GM21717 (cell line): ENCODE results near the gene MRPS5.
"Not testable (repeated sequence)": the region's sequence is repeated elsewhere in the genome, so short reads cannot be mapped to it uniquely, and the experiment has no call there.

Source experiments
- ATAC-seq: cut with Tn5 transposase; IDR thresholded peaks from one replicate; pipeline ENCODE4 v1.9.1; 2021; ENCODE audit warnings: mild to moderate bottlenecking, moderate library complexity; ENCODE audit not compliant: unreplicated experiment

The MRPS5 gene

GRCh38 chr2:95047629-95048510, 73.7 kb downstream of the MRPS5 start:
- ATAC-seq: no peak

GRCh38 chr2:95046371-95047112, 75.1 kb downstream of the MRPS5 start:
- ATAC-seq: no peak

GRCh38 chr2:95044601-95045000, 77.0 kb downstream of the MRPS5 start:
- no peak for ATAC-seq

DNA sequence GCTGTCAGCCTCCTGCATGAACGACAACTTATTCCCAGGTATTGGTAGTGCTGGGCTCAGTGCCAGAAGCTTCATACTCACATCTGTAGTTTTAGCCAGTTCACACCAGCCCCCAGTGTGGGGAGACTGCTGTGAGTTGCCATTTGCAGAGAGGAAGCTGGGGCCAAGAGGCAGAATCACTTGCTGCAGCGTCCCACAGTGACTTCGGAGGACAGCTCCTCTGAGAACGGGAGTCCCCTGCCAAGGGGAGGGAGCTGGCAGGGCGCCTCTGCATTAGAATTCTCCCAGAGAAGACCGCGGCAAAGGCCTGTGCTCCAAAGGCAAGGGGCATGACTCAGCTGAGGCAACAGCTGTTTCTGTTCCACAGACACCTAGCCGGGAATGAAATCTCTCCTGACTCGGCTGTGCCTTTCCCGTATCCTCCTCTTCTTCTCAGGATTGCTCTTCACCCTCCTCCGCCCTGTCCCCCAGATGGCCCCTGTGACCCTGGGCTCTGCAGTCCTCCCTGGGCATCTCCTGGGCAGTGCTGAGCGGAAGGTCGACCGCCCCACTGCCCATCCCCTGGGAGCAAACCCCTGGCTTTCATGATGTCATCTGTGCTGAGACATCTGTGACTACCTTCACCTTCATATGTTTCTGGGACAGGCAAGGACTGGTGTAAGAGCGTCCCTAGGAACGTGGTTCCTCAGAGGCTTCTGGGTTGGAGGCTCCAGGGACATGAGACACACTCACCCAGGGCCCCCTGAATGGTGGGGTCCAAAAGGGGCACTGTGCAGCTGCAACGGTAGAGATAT, 78.1 kb downstream of the MRPS5 start:
- peak; percentile 56 for ATAC-seq

- ATAC-seq: no peak
Observed at GRCh38 chr2:95042472-95043271, 78.9 kb downstream of the MRPS5 start.

DNA sequence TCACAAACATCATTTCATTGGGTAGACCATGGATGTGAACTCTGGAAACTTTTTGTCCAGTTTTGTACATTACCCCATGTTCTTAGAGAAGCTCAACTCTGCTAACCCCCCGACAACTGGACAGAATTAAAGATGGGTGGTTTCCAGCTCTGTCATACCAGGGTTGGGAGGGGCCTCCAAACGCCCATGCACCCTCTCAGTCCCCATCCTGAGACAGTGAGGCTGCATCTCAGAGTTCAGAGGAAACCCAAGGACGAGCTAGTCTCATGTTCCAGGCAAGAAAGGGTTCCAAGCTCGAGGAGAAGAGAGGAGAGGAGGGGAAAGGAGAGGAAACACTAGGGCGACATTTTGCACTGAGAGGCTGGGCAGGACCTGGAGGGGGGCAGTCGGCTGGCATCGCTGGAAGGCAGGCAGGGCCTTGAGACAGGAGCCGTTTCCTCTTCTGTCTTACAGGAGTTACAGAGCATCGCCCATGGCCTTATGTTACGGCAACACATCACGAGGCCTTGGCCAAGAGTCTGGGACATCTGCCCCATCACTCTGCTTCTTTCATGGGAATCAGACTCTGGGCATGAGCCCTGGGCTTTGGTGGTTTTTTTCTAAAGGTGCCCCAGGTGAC, 79.7 kb downstream of the MRPS5 start:
- peak; percentile 57 for ATAC-seq

GRCh38 chr2:95041060-95041823, 80.4 kb downstream of the MRPS5 start:
- no peak for ATAC-seq

DNA sequence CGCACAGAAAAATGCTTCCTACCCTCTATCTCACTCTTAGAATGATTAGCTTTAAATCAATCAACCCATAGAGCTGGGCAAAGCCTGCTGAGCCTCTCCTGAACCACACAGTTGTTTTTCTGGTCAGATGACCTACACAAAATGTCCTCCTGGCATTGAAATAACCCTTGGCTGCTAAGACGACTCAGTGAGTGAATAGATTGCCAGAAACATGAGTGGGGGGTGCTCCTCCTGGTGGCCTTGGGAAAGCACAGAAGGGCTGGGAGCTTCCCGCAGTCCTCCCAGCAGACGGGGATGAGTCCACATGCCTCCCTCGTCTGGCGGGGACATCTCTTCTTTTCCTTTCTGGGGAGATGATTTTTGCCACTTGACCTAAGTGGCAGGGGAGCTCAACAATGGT, 81.2 kb downstream of the MRPS5 start:
- no peak for ATAC-seq

DNA sequence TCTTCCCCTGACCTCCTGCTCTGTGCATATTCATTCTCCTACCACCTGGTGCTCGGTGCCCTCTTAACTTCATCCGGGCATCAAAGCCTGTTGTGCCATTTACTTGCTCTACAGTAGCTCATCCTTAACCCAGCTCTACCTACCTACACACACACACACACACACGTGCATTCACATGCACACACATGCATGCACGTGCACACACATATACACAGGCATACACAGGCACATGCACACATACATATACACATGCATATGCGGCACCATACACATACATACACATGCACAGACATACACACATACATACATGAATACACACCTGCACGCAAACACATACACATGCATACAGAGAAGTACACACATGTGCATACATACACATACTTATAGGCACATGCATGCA, 81.6 kb downstream of the MRPS5 start:
- ATAC-seq: no peak

DNA sequence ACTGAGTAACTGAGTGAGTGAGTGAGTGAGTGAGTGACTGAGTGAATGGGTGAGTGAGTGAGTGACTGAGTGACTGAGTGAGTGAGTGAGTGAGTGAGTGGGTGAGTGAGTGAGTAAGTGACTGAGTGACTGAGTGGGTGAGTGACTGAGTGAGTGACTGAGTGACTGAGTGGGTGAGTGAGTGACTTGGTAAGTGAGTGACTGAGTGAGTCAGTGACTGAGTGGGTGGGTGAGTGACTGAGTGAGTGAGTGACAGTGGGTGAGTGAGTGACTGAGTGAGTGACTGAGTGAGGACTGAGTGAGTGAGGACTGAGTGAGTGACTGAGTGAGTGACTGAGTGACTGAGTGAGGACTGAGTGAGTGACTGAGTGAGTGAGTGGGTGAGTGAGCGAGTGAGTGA, 82.2 kb downstream of the MRPS5 start:
- no peak for ATAC-seq

GRCh38 chr2:95038635-95039298, 82.8 kb downstream of the MRPS5 start:
- no peak for ATAC-seq

DNA sequence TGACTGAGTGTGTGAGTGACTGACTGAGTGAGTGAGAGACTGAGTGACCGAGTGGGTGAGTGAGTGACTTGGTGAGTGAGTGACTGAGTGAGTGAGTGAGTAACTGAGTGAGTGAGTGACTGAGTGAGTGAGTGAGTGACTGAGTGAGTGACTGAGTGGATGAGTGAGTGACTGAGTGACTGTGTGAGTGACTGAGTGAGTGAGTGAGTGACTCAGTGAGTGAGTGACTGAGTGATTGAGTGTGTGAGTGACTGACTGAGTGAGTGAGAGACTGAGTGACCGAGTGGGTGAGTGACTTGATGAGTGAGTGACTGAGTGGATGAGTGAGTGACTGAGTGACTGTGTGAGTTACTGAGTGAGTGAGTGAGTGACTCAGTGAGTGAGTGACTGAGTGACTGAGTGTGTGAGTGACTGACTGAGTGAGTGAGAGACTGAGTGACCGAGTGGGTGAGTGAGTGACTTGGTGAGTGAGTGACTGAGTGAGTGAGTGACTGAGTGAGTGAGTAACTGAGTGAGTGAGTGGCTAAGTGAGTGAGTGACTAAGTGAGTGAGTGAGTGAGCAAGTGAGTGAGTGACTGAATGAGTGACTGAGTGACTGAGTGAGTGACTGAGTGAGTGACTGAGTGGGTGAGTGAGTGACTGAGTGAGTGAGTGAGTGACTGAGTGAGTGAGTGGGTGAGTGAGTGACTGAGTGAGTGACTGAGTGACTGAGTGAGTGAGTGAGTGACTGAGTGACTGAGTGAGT, 83.6 kb downstream of the MRPS5 start:
- ATAC-seq: not testable (repeated sequence)

DNA sequence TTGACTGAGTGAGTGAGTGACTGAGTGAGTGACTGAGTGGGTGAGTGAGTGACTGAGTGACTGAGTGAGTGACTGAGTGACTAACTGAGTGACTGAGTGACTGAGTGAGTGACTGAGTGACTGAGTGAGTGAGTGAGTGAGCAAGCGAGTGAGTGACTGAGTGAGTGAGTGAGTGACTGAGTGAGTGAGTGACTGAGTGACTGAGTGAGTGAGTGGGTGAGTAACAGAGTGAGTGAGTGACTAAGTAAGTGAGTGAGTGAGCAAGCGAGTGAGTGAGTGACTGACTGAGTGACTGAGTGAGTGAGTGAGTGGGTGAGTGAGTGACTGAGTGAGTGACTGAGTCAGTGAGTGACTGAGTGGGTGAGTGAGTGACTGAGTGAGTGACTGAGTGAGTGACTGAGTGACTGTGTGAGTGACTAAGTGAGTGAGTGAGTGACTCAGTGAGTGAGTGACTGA, 84.2 kb downstream of the MRPS5 start:
- no peak for ATAC-seq

DNA sequence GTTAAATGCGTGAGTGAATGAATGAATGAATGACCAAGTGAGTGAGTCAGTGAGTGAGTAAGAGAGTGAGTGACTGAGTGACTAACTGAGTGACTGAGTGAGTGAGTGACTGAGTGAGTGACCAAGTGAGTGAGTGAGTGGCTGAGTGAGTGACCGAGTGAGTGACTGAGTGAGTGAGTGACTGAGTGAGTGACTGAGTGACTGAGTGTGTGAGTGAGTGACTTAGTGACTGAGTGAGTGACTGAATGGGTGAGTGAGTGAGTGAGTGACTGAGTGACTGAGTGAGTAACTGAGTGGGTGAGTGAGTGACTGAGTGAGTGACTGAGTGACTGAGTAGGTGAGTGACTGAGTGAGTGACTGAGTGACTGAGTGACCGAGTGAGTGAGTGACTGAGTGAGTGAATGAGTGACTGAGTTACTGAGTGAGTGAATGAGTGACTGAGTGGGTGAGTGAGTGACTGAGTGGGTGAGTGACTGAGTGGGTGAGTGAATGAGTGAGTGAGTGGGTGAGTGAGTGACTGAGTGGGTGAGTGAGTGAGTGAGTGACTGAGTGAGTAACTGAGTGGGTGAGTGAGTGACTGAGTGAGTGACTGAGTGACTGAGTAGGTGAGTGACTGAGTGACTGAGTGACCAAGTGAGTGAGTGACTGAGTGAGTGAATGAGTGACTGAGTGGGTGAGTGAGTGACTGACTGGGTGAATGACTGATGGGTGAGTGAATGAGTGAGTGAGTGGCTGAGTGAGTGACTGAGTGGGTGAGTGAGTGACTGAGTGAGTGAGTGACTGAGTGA, 84.8 kb downstream of the MRPS5 start:
- no peak for ATAC-seq
